NB4 (cell line): Measurements from ENCODE around the gene MFSD6.

Experiments used
- CTCF ChIP-seq: IDR thresholded peaks from one replicate; pipeline ENCODE4 v1.5.1; 2012; ENCODE audit warnings: low read depth, low read length
- POLR2A ChIP-seq: IDR thresholded peaks from 2 replicates; pipeline ENCODE4 v1.6.1; 2011; ENCODE audit warnings: mild to moderate bottlenecking; ENCODE audit not compliant: insufficient read length; ENCODE audit errors: extremely low read depth

- TF ChIP-seq CTCF, result no peak
- no peak for TF ChIP-seq POLR2A
Observed at GRCh38 chr2:190547886-190548285, 139.7 kb downstream of the MFSD6 start.
